Right lobe of liver (tissue), 4 donors: Measurements from ENCODE around the gene MTRF1L.

Source experiments
- POLR2A ChIP-seq: fragments of 450-650 bp; IDR thresholded peaks from one replicate; pipeline ENCODE4 v1.6.1; 2017; ENCODE audit warnings: antibody characterized with exemption, mild to moderate bottlenecking
- TF ChIP-seq, protein P1 (sequence below), 4 donors: fragments of 200-600 bp in 3 of 4; fragments of 450-650 bp in 1 of 4; IDR thresholded peaks; one replicate each; pipeline versions ENCODE4 v1.5.1 to v1.8.0; 2016 to 2022; ENCODE audit warnings: antibody characterized with exemption in 4 of 4, mild to moderate bottlenecking in 2 of 4
- donor health status: DM: no; HTN: no; CAD: no.
- donor health status: DM: no; HTN: no; CAD: no.
- donor health status: DM: no; HTN: yes; CAD: no.

GRCh38 chr6:153027480-153027879 lies 25.0 kb upstream of the MTRF1L start:
- TF ChIP-seq, protein P1, sequence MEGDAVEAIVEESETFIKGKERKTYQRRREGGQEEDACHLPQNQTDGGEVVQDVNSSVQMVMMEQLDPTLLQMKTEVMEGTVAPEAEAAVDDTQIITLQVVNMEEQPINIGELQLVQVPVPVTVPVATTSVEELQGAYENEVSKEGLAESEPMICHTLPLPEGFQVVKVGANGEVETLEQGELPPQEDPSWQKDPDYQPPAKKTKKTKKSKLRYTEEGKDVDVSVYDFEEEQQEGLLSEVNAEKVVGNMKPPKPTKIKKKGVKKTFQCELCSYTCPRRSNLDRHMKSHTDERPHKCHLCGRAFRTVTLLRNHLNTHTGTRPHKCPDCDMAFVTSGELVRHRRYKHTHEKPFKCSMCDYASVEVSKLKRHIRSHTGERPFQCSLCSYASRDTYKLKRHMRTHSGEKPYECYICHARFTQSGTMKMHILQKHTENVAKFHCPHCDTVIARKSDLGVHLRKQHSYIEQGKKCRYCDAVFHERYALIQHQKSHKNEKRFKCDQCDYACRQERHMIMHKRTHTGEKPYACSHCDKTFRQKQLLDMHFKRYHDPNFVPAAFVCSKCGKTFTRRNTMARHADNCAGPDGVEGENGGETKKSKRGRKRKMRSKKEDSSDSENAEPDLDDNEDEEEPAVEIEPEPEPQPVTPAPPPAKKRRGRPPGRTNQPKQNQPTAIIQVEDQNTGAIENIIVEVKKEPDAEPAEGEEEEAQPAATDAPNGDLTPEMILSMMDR (IDR thresholded peaks at IDR 0.05), result no peak
- no peak for TF ChIP-seq POLR2A
